HepG2 (cell line): Measurements from ENCODE around the gene ANKRD42. TPM values are rescaled to one million over a fixed set of nuclear protein-coding genes. Genes with fewer than 3 reads are reported as not detected.

Experiments used
- ATAD3A ChIP-seq: sonication (generic); formaldehyde crosslinking; IDR thresholded peaks from 2 replicates; pipeline ENCODE4 v1.4.0; 2020; ENCODE audit warnings: missing genetic modification reagents
- GATA4 ChIP-seq: sonication (generic); IDR thresholded peaks from 2 replicates; pipeline ENCODE4 v1.6.1; 2016; ENCODE audit warnings: antibody characterized with exemption, low read depth, borderline replicate concordance
- KDM5A ChIP-seq: fragments of 200-600 bp; sonication (generic); IDR thresholded peaks from 2 replicates; pipeline ENCODE4 v1.7.0; 2018; ENCODE audit warnings: antibody characterized with exemption, mild to moderate bottlenecking, low read length, borderline replicate concordance
- MAFK ChIP-seq, 2 experiments: IDR thresholded peaks in 1 of 2; conservative IDR thresholded peaks in 1 of 2; 2 replicates each; pipeline ENCODE4 v1.6.1; 2011; ENCODE audit warnings: improper control_type of control experiment in 2 of 2, low read length in 2 of 2
- MEIS1 ChIP-seq: sonication (generic); formaldehyde crosslinking; IDR thresholded peaks from 2 replicates; pipeline ENCODE4 v1.9.0; 2021; ENCODE audit warnings: mild to moderate bottlenecking, missing genetic modification reagents, moderate library complexity, borderline replicate concordance
- PCBP1 ChIP-seq: fragments of 200-400 bp; formaldehyde crosslinking; IDR thresholded peaks from 2 replicates; pipeline ENCODE4 v1.6.1; 2017; ENCODE audit warnings: mild to moderate bottlenecking, low read depth, low read length, borderline replicate concordance
- POLR2G ChIP-seq: fragments of 200-400 bp; formaldehyde crosslinking; IDR thresholded peaks from 2 replicates; pipeline ENCODE4 v1.6.1; 2018; ENCODE audit warnings: mild to moderate bottlenecking, low read depth, low read length, moderate library complexity
- SETDB1 ChIP-seq: sonication (generic); formaldehyde crosslinking; IDR thresholded peaks from 2 replicates; pipeline ENCODE4 v1.5.1; 2020; ENCODE audit warnings: missing genetic modification reagents, mild to moderate bottlenecking, borderline replicate concordance
- ZNF3 ChIP-seq: IDR thresholded peaks from 2 replicates; pipeline ENCODE4 v1.7.0; 2017; ENCODE audit warnings: inconsistent platforms
- polyA plus RNA-seq, 8 experiments: library from polyadenylated mRNA; depleted of rRNA in 3 of 8; stranded (reverse) in 7 of 8; unstranded in 1 of 8; fragments of >200 nt; fragmentation: Illumina TruSeq in 4 of 8; extraction: Trizol in 4 of 8; gene quantifications; 2 replicates each; pipeline versions ENCODE4 v1.2.1 to v1.2.3, GENCODE V29; 2011 to 2016; ENCODE audit warnings: low read depth in 4 of 8, missing spikeins in 1 of 8, mixed read lengths in 1 of 8; ENCODE audit not compliant: insufficient read depth in 1 of 8
- total RNA-seq, 5 experiments: library from RNA; depleted of rRNA; stranded (reverse); fragments of >200 nt; fragmentation: Illumina TruSeq; extraction: Trizol; gene quantifications; 2 replicates each; pipeline ENCODE4 v1.2.3, GENCODE V29; 2016; ENCODE audit warnings: low read depth in 1 of 5
- TF ChIP-seq, protein P1 (sequence below): sonication (generic); formaldehyde crosslinking; IDR thresholded peaks from 2 replicates; pipeline ENCODE4 v1.4.0; 2020; ENCODE audit warnings: missing genetic modification reagents
- TF ChIP-seq, protein P2 (sequence below): sonication (generic); formaldehyde crosslinking; IDR thresholded peaks from 2 replicates; pipeline ENCODE4 v1.5.0; 2020; ENCODE audit warnings: mild to moderate bottlenecking, missing genetic modification reagents, borderline replicate concordance
- TF ChIP-seq, protein P3 (sequence below): sonication (generic); formaldehyde crosslinking; IDR thresholded peaks from 2 replicates; pipeline ENCODE4 v1.4.0; 2020; ENCODE audit warnings: missing genetic modification reagents
- TF ChIP-seq, protein P4 (sequence below), 2 experiments: sonication (generic) in 1 of 2; formaldehyde crosslinking in 1 of 2; IDR thresholded peaks; 2 replicates each; pipeline versions ENCODE4 v1.6.1 to v1.9.0; 2014 to 2022; ENCODE audit warnings: antibody characterized with exemption in 1 of 2, borderline replicate concordance in 1 of 2, inconsistent platforms in 1 of 2, low read depth in 1 of 2, missing genetic modification reagents in 1 of 2
- TF ChIP-seq, protein P5 (sequence below), 2 experiments: fragments of 450-650 bp in 1 of 2; sonication (generic) in 1 of 2; formaldehyde crosslinking; IDR thresholded peaks; 2 replicates each; pipeline versions ENCODE4 v1.5.0 to v1.8.0; 2020 to 2022; ENCODE audit warnings: mild to moderate bottlenecking in 1 of 2, missing genetic modification reagents in 1 of 2

The ANKRD42 gene
- total and polyA plus RNA-seq, 2 of the 13 experiments (the other 11 are each of a cell fraction or from before 2014, with no cell fraction given): 2.2 to 3.7 TPM

DNA sequence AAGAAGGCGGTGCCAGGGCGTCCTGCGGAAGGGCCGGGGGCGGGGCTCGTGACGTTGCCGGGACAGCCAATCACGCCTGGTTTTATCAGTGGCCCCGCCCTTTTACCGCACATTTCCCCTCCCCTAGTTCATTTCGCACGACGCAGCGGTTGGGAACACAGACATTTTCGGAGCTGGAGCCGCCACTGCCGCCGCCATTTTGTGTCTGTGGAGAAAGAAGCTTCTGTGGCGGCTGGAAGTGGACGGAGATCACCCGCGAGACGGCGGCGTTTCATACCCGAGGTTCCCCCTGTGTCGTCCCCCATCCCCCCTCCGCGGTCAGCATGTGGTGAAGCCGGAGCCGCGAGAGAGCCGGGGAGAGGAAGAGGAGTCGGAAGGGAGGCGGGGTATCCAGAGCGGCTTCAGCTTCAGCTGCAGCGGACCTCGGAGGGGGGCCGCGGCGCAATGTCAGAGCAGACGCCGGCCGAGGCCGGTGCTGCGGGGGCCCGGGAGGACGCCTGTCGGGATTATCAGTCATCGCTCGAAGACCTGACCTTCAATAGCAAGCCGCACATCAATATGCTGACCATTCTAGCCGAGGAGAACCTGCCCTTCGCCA lies 36.4 kb upstream of the ANKRD42 start, which contains the start of gene PCF11 (continued):
- TF ChIP-seq, protein P1, sequence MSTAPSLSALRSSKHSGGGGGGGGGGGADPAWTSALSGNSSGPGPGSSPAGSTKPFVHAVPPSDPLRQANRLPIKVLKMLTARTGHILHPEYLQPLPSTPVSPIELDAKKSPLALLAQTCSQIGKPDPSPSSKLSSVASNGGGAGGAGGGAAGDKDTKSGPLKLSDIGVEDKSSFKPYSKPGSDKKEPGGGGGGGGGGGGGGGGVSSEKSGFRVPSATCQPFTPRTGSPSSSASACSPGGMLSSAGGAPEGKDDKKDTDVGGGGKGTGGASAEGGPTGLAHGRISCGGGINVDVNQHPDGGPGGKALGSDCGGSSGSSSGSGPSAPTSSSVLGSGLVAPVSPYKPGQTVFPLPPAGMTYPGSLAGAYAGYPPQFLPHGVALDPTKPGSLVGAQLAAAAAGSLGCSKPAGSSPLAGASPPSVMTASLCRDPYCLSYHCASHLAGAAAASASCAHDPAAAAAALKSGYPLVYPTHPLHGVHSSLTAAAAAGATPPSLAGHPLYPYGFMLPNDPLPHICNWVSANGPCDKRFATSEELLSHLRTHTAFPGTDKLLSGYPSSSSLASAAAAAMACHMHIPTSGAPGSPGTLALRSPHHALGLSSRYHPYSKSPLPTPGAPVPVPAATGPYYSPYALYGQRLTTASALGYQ (CRISPR knock-in tag): 0 out of 2 replicates have a peak, but pooled peaks have one; percentile 47
- TF ChIP-seq, protein P2, sequence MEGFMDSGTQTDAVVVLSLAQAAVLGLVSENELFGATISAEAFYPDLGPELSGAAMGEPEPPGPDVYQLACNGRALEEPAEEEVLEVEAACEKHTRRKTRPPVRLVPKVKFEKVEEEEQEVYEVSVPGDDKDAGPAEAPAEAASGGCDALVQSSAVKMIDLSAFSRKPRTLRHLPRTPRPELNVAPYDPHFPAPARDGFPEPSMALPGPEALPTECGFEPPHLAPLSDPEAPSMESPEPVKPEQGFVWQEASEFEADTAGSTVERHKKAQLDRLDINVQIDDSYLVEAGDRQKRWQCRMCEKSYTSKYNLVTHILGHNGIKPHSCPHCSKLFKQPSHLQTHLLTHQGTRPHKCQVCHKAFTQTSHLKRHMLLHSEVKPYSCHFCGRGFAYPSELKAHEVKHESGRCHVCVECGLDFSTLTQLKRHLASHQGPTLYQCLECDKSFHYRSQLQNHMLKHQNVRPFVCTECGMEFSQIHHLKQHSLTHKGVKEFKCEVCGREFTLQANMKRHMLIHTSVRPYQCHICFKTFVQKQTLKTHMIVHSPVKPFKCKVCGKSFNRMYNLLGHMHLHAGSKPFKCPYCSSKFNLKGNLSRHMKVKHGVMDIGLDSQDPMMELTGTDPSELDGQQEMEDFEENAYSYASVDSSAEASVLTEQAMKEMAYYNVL (CRISPR knock-in tag): peak; percentile 7; the same call in 1 of the 2 replicates
- TF ChIP-seq KDM5A: no peak; the same call in 1 of the 2 replicates
- TF ChIP-seq ZNF3 (CRISPR knock-in tag): no peak
- TF ChIP-seq, protein P3, sequence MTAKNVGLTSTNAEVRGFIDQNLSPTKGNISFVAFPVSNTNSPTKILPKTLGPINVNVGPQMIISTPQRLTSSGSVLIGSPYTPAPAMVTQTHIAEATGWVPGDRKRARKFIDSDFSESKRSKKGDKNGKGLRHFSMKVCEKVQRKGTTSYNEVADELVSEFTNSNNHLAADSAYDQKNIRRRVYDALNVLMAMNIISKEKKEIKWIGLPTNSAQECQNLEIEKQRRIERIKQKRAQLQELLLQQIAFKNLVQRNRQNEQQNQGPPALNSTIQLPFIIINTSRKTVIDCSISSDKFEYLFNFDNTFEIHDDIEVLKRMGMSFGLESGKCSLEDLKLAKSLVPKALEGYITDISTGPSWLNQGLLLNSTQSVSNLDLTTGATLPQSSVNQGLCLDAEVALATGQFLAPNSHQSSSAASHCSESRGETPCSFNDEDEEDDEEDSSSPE (CRISPR knock-in tag): no peak
- no peak for TF ChIP-seq MAFK (conservative IDR thresholded peaks at IDR 0.05 in 1 of 2, IDR thresholded peaks at IDR 0.05 in 1 of 2; ENCODE audit: low read length in 2 of 2)
- TF ChIP-seq GATA4: peak; percentile 86; the same call in 1 of the 2 replicates
- TF ChIP-seq SETDB1 (CRISPR knock-in tag): no peak
- TF ChIP-seq ATAD3A (CRISPR knock-in tag): no peak
- TF ChIP-seq PCBP1: no peak
- no peak for TF ChIP-seq MEIS1 (CRISPR knock-in tag)
- peak; percentile 96 for TF ChIP-seq POLR2G
- TF ChIP-seq, protein P4, sequence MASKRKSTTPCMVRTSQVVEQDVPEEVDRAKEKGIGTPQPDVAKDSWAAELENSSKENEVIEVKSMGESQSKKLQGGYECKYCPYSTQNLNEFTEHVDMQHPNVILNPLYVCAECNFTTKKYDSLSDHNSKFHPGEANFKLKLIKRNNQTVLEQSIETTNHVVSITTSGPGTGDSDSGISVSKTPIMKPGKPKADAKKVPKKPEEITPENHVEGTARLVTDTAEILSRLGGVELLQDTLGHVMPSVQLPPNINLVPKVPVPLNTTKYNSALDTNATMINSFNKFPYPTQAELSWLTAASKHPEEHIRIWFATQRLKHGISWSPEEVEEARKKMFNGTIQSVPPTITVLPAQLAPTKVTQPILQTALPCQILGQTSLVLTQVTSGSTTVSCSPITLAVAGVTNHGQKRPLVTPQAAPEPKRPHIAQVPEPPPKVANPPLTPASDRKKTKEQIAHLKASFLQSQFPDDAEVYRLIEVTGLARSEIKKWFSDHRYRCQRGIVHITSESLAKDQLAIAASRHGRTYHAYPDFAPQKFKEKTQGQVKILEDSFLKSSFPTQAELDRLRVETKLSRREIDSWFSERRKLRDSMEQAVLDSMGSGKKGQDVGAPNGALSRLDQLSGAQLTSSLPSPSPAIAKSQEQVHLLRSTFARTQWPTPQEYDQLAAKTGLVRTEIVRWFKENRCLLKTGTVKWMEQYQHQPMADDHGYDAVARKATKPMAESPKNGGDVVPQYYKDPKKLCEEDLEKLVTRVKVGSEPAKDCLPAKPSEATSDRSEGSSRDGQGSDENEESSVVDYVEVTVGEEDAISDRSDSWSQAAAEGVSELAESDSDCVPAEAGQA (IDR thresholded peaks at IDR 0.05; ENCODE audit: low read depth): no peak
- TF ChIP-seq, protein P4 (CRISPR knock-in tag; IDR thresholded peaks at IDR 0.05; ENCODE audit: borderline replicate concordance): peak; percentile 11; the same call in 1 of the 2 replicates
- TF ChIP-seq, protein P5, sequence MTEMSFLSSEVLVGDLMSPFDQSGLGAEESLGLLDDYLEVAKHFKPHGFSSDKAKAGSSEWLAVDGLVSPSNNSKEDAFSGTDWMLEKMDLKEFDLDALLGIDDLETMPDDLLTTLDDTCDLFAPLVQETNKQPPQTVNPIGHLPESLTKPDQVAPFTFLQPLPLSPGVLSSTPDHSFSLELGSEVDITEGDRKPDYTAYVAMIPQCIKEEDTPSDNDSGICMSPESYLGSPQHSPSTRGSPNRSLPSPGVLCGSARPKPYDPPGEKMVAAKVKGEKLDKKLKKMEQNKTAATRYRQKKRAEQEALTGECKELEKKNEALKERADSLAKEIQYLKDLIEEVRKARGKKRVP (CRISPR knock-in tag; IDR thresholded peaks at IDR 0.05): peak in 1 of 2 experiments; percentile 74; a peak in 1 of 4 replicates
